SK-N-MC (cell line): Measurements from ENCODE around the gene CDKN2B-AS1.

Experiments used
- EZH2 ChIP-seq: fragments of 200-600 bp; sonication (generic); IDR thresholded peaks from one replicate; pipeline ENCODE4 v1.6.1; 2017; ENCODE audit warnings: antibody characterized with exemption
- FOXP2 ChIP-seq: optimal IDR thresholded peaks from 2 replicates; pipeline ENCODE3; 2011; ENCODE audit warnings: mild to moderate bottlenecking, moderate library complexity; ENCODE audit not compliant: insufficient read depth; ENCODE audit errors: extremely low read length, control extremely low read depth
- POLR2AphosphoS5 ChIP-seq: IDR thresholded peaks from 2 replicates; pipeline ENCODE4 v1.6.1; 2012; ENCODE audit warnings: mild to moderate bottlenecking, low read depth, low read length, borderline replicate concordance

DNA sequence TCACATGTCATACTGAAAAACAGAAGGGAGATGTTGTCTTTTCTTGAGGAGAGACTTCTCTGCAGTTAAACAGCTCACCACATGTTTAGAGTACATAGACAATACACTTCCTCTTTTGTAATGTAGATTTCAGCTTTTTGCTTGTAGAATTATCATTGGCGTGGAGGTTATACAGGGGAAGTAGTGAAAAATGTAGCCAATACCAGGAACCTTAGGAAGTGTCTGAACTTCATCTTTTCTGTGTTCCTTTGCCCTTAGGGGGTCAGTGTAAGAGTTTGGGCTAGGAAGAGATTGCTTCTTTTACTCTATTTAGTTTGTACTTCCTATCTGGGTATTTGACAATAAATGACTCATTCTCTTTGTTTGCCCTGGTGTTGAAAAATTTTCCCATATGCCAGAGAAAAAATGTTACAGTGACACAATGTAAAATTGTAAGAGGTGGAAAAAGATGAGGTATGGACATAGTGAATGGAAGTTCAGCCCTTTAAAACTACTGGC lies 35.6 kb downstream of the CDKN2B-AS1 start:
- TF ChIP-seq EZH2 (no peak), POLR2AphosphoS5 (no peak), FOXP2 (no peak)
